ENCODE results near the gene TMEM255B. TPM values are rescaled to one million over a fixed set of nuclear protein-coding genes. Genes with fewer than 3 reads are reported as not detected.
"Not testable (repeated sequence)": the region's sequence is repeated elsewhere in the genome, so short reads cannot be mapped to it uniquely, and the experiment has no call there.

Gene TMEM255B
- total RNA-seq, result 1.1 to 1.7 TPM (median 1.6 TPM) in 3 replicates

DNA sequence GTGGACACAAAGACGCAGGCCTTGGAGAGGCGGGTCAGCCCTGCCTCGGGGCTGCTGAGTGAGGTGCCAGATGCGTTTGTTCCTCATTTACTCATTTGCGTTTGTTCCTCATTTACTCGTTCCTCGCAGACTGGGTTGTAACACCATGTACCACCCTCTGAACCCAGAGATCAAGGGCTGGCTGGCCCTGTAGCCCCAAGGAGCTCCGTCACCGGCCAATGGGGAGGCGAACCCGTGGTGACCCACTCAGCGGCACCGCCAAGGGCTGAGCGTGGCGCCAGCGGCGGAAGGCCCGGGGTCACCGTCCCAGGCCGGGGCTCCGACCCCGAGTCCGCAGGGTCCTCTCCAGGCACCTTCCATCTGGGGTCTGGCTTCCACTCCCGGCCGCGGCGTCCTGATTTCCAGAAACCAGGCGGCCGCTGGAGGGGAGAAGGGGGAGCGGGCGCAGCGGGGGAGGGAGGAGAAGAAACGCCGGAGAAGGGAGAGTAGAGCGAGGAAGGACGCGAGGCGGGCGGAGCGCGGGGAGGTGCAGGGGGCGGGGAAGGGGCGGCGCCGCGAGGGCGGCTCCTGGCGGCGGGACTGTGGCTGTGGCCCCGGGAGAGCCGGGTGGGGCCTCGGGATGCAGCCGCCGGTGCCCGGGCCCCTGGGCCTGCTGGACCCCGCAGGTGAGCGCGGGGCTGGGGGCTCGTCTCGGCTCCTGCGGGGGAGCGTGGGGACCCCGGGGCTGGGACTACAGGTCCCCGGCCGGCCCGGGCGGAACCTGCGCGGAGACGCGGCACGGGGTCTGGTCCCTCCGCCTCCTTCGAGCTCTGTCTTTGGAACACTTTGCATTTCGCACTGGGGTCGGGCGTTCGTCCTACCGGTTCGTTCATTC, at the start of gene TMEM255B:
TSS of gene TMEM255B (plus strand) at position 576 of the 874 bp plus-strand sequence. CDS start at position 620, 44 bp downstream.
- peak; percentile 69 to 83 for DNase-seq (ENCODE audit: low spot score in 2 of 2, unreplicated experiment in 2 of 2)
- H3K27me3 Mint-ChIP-seq (ENCODE audit: low read depth), result peaks cover 55% of the 10 kb centered on the region
- no peaks in the 10 kb centered on the region for H3K36me3 Mint-ChIP-seq
- no peaks in the 10 kb centered on the region for H3K9me3 Mint-ChIP-seq
- H3K4me1 Mint-ChIP-seq, result peaks cover 16% of the 10 kb centered on the region
- TF ChIP-seq, protein P1, sequence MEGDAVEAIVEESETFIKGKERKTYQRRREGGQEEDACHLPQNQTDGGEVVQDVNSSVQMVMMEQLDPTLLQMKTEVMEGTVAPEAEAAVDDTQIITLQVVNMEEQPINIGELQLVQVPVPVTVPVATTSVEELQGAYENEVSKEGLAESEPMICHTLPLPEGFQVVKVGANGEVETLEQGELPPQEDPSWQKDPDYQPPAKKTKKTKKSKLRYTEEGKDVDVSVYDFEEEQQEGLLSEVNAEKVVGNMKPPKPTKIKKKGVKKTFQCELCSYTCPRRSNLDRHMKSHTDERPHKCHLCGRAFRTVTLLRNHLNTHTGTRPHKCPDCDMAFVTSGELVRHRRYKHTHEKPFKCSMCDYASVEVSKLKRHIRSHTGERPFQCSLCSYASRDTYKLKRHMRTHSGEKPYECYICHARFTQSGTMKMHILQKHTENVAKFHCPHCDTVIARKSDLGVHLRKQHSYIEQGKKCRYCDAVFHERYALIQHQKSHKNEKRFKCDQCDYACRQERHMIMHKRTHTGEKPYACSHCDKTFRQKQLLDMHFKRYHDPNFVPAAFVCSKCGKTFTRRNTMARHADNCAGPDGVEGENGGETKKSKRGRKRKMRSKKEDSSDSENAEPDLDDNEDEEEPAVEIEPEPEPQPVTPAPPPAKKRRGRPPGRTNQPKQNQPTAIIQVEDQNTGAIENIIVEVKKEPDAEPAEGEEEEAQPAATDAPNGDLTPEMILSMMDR (IDR thresholded peaks at IDR 0.05; ENCODE audit: unreplicated experiment), result no peak
- peak within 1 kb of the TSS; percentile 1 for H3K27ac Mint-ChIP-seq
- H3K4me3 Mint-ChIP-seq, result peak within 1 kb of the TSS; percentile 77

DNA sequence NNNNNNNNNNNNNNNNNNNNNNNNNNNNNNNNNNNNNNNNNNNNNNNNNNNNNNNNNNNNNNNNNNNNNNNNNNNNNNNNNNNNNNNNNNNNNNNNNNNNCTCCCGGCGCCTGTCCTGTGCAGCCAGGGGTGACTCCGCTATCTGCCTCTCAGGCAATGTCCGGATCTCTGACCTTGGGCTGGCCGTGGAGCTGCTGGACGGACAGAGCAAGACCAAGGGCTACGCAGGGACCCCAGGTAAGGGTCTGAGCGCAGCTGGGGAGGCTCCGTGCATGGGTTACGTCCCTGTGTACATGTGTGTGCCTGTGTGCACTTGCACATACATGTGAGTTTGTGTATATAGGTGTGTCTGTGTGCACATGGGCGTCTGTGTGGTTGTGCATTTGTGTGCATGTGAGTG, 36.1 kb upstream of the TMEM255B start:
- Mint-ChIP-seq H3K9me3 (no peaks in the 10 kb centered on the region), H3K4me1 (peaks cover 3% of the 10 kb centered on the region), H3K27me3 (ENCODE audit: low read depth) (no peaks in the 10 kb centered on the region), H3K36me3 (no peaks in the 10 kb centered on the region), H3K4me3 (no peak overlapping the region), H3K27ac (no peak overlapping the region)
- DNase-seq (ENCODE audit: low spot score in 2 of 2, unreplicated experiment in 2 of 2), result peak in 1 of 2 experiments; percentile 8
- TF ChIP-seq, protein P1 (IDR thresholded peaks at IDR 0.05; ENCODE audit: unreplicated experiment), result no peak

DNA sequence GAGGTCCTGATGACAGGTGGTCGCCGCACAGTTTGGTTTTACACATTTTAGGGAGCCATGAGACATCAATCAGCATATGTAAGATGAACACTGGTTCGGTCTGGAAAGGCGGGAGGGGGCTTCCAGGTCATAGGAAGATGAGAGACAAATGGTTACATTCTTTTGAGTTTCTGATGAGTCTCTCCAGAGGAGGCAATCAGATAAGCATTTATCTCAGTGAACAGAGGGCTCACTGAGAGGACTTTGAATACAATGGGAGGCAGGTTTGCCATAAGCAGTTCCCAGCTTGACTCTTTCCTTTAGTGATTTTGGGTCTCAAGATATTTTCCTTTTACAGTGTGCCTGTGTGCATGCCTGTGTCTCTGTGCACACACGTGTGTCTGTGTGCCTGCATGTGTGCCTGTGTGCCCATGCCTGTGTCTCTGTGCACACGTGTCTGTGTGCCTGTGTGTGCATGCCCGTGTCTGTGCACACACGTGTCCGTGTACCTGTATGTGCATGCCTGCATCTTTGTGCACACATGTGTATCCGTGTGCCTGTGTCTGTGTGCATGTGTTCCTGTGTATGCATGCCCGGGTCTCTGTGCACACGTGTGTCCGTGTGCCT, 35.5 kb upstream of the TMEM255B start:
- Mint-ChIP-seq H3K9me3 (no peaks in the 10 kb centered on the region), H3K27me3 (ENCODE audit: low read depth) (no peaks in the 10 kb centered on the region), H3K4me3 (no peak overlapping the region), H3K4me1 (peaks cover 3% of the 10 kb centered on the region), H3K36me3 (no peaks in the 10 kb centered on the region), H3K27ac (no peak overlapping the region)
- no peak for DNase-seq (ENCODE audit: low spot score in 2 of 2, unreplicated experiment in 2 of 2)
- TF ChIP-seq, protein P1 (IDR thresholded peaks at IDR 0.05; ENCODE audit: unreplicated experiment), result no peak

DNA sequence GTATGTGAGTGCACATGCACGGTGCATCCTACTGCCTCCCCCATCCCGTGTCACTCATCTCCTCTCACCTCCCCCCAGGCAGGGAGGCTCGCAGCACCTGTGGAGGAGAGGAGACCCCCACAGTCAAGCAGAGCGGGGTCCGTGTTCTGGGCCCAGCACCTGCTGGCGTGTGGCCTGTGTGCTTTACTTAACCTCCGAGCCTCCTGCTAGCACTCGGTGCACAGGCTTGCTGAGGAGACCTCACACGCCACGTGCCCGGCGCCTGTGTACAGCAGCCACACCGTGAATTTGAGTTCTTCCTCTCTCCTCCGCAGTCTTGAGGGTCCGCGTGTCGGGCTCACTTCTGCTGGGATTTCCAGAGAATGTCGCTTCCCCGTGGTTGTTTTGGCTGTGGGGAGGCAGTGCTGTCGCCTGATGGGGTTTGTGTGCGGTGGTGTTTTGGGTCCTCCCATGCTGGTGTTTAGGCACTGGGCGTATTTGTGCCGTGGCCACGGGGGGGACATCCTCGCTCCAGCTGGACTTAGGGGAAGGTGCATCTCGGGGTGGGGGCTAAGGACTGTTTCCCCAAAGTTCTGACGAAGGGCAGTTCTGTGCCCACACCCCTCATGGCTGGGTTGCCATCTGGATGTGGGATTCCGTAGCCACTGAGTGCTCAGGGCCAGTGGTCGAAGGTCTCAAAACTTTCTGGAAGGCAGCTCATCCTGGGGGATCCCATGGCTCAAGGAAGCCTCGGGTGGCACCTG, 34.8 kb upstream of the TMEM255B start:
- TF ChIP-seq, protein P1 (IDR thresholded peaks at IDR 0.05; ENCODE audit: unreplicated experiment), result no peak
- Mint-ChIP-seq H3K4me1 (peaks cover 3% of the 10 kb centered on the region), H3K4me3 (peak overlapping the region; percentile 72), H3K27ac (peak overlapping the region; percentile 77), H3K27me3 (ENCODE audit: low read depth) (peaks cover 4% of the 10 kb centered on the region), H3K9me3 (no peaks in the 10 kb centered on the region), H3K36me3 (no peaks in the 10 kb centered on the region)
- DNase-seq (ENCODE audit: low spot score in 2 of 2, unreplicated experiment in 2 of 2), result peak in 1 of 2 experiments; percentile 13

DNA sequence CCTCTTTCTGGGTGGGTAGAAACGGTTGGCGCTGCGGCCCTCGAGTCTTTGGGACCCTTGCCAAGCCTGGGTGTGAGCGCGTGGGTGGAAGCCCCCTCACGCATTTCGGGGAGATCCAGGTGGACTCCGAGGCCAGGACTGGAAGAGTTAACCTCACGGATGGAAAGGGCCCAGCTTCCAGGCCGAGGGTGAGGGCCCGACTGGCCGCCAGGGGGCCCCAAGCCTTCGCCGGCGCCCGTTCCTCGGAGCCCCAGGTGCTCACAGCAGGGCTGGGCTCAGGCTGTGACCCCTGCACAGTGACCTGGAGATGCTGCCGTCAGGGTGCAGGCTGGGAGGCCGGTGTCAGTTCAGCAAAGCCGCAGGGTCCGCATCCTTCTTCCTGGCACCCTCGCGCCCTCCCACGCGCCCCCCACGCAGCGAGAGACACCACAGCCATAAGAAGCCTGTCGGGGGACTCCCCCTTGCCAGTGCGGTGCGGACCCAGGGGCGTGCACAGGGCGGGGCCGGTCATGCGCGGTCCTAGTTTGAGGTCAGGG, 34.2 kb upstream of the TMEM255B start:
- DNase-seq (ENCODE audit: low spot score in 2 of 2, unreplicated experiment in 2 of 2), result peak; percentile 73 to 88
- peaks cover 3% of the 10 kb centered on the region for H3K4me1 Mint-ChIP-seq
- peak overlapping the region; percentile 72 for H3K4me3 Mint-ChIP-seq
- H3K27me3 Mint-ChIP-seq (ENCODE audit: low read depth), result peaks cover 7% of the 10 kb centered on the region
- TF ChIP-seq, protein P1 (IDR thresholded peaks at IDR 0.05; ENCODE audit: unreplicated experiment), result peak; percentile 86
- H3K36me3 Mint-ChIP-seq, result no peaks in the 10 kb centered on the region
- no peaks in the 10 kb centered on the region for H3K9me3 Mint-ChIP-seq
- peak overlapping the region; percentile 77 for H3K27ac Mint-ChIP-seq

DNA sequence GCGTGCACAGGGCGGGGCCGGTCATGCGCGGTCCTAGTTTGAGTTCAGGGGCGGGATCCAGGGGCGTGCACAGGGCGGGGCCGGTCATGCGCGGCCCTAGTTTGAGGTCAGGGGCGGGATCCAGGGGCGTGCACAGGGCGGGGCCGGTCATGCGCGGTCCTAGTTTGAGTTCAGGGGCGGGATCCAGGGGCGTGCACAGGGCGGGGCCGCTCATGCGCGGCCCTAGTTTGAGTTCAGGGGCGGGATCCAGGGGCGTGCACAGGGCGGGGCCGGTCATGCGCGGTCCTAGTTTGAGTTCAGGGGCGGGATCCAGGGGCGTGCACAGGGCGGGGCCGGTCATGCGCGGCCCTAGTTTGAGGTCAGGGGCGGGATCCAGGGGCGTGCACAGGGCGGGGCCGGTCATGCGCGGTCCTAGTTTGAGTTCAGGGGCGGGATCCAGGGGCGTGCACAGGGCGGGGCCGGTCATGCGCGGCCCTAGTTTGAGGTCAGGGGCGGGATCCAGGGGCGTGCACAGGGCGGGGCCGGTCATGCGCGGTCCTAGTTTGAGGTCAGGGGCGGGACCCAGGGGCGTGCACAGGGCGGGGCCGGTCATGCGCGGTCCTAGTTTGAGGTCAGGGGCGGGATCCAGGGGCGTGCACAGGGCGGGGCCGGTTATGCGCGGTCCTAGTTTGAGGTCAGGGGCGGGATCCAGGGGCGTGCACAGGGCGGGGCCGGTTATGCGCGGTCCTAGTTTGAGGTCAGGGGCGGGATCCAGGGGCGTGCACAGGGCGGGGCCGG, 33.5 kb upstream of the TMEM255B start:
- not testable (repeated sequence) for H3K36me3 Mint-ChIP-seq, H3K9me3 Mint-ChIP-seq, H3K4me1 Mint-ChIP-seq, H3K27ac Mint-ChIP-seq
- DNase-seq (ENCODE audit: low spot score in 2 of 2, unreplicated experiment in 2 of 2), result peak in 1 of 2 experiments; percentile 22
- H3K4me3 Mint-ChIP-seq, result peak overlapping the region; percentile 72
- H3K27me3 Mint-ChIP-seq (ENCODE audit: low read depth), result peaks cover 11% of the 10 kb centered on the region

DNA sequence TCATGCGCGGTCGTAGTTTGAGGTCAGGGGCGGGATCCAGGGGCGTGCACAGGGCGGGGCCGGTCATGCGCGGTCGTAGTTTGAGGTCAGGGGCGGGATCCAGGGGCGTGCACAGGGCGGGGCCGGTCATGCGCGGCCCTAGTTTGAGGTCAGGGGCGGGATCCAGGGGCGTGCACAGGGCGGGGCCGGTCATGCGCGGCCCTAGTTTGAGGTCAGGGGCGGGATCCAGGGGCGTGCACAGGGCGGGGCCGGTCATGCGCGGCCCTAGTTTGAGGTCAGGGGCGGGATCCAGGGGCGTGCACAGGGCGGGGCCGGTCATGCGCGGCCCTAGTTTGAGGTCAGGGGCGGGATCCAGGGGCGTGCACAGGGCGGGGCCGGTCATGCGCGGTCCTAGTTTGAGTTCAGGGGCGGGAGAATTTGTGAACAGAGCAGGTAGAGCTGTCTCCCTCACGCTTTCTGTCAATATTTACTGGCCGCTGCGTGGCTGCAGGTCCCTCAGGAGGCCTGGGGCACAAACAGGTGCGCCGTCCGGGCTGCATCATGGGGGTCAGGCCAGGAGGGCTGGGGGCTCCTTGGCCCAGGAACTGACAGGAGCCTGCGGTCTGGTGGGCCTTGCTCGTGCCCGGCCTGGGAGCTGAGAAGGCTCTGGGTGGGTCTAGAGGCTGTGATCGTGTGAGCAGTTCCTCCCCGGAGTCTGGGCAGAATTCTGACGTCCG, 32.8 kb upstream of the TMEM255B start:
- Mint-ChIP-seq H3K27ac (peak overlapping the region; percentile 79), H3K4me3 (peak overlapping the region; percentile 60), H3K27me3 (ENCODE audit: low read depth) (peaks cover 14% of the 10 kb centered on the region)
- H3K9me3 Mint-ChIP-seq, H3K36me3 Mint-ChIP-seq, H3K4me1 Mint-ChIP-seq: not testable (repeated sequence)
- peak in 1 of 2 experiments; percentile 23 for DNase-seq (ENCODE audit: low spot score in 2 of 2, unreplicated experiment in 2 of 2)

Measured in mesothelial cell of epicardium (in vitro differentiated cells).